HEK293 (cell line): ENCODE data around the gene CDCP2.

Experiments
- BCL11A ChIP-seq: fragments of 450-650 bp; formaldehyde crosslinking; IDR thresholded peaks from 2 replicates; pipeline ENCODE4 v1.5.1; 2016; ENCODE audit warnings: low read depth, missing biosample characterization, missing genetic modification characterization
- CTCF ChIP-seq: fragments of 450-650 bp; formaldehyde crosslinking; IDR thresholded peaks from 2 replicates; pipeline ENCODE4 v1.5.1; 2016; ENCODE audit warnings: missing biosample characterization, missing genetic modification characterization
- GLIS2 ChIP-seq: fragments of 450-650 bp; formaldehyde crosslinking; IDR thresholded peaks from 2 replicates; pipeline ENCODE4 v1.5.1; 2016; ENCODE audit warnings: missing biosample characterization, missing genetic modification characterization
- HOXA7 ChIP-seq: sonication (generic); formaldehyde crosslinking; IDR thresholded peaks from 2 replicates; pipeline ENCODE4 v1.8.1; 2022; ENCODE audit warnings: missing genetic modification reagents, borderline replicate concordance
- REST ChIP-seq: fragments of 450-650 bp; formaldehyde crosslinking; IDR thresholded peaks from 2 replicates; pipeline ENCODE4 v1.5.1; 2016; ENCODE audit warnings: missing biosample characterization, missing genetic modification characterization
- SP2 ChIP-seq: fragments of 450-650 bp; formaldehyde crosslinking; IDR thresholded peaks from 2 replicates; pipeline ENCODE4 v1.5.1; 2016; ENCODE audit warnings: missing biosample characterization, missing genetic modification characterization
- TCF7L2 ChIP-seq: IDR thresholded peaks from 2 replicates; pipeline ENCODE4 v1.6.1; 2011; ENCODE audit warnings: low read depth, mild to moderate bottlenecking, inconsistent platforms, low read length, moderate library complexity, borderline replicate concordance
- YY1 ChIP-seq: fragments of 450-650 bp; formaldehyde crosslinking; IDR thresholded peaks from 2 replicates; pipeline ENCODE4 v1.5.1; 2018; ENCODE audit warnings: missing biosample characterization, missing genetic modification characterization
- ZBTB17 ChIP-seq: fragments of 450-650 bp; formaldehyde crosslinking; IDR thresholded peaks from 2 replicates; pipeline ENCODE4 v1.5.1; 2016; ENCODE audit warnings: missing biosample characterization, missing genetic modification characterization
- ZFP41 ChIP-seq: fragments of 450-650 bp; formaldehyde crosslinking; IDR thresholded peaks from 2 replicates; pipeline ENCODE4 v1.5.1; 2016; ENCODE audit warnings: missing biosample characterization, missing genetic modification characterization, borderline replicate concordance
- ZNF302 ChIP-seq: fragments of 450-650 bp; formaldehyde crosslinking; IDR thresholded peaks from 2 replicates; pipeline ENCODE4 v1.5.1; 2016; ENCODE audit warnings: missing biosample characterization, missing genetic modification characterization, low read depth
- ZSCAN18 ChIP-seq: fragments of 450-650 bp; formaldehyde crosslinking; IDR thresholded peaks from 2 replicates; pipeline ENCODE4 v1.5.1; 2016; ENCODE audit warnings: missing biosample characterization, missing genetic modification characterization

GRCh38 chr1:54091666-54092065, 61.1 kb downstream of the CDCP2 start:
- TF ChIP-seq HOXA7 (CRISPR knock-in tag), result no peak
- no peak for TF ChIP-seq CTCF (tag by site-specific recombination)
- no peak for TF ChIP-seq YY1
- TF ChIP-seq REST (tag by site-specific recombination), result no peak
- TF ChIP-seq ZSCAN18 (tag by site-specific recombination), result no peak
- no peak for TF ChIP-seq SP2 (tag by site-specific recombination)
- no peak for TF ChIP-seq BCL11A (tag by site-specific recombination)
- no peak for TF ChIP-seq GLIS2 (tag by site-specific recombination)
- TF ChIP-seq TCF7L2, result no peak
- no peak for TF ChIP-seq ZFP41 (tag by site-specific recombination)
- TF ChIP-seq ZBTB17 (tag by site-specific recombination), result no peak
- no peak for TF ChIP-seq ZNF302 (tag by site-specific recombination)
